ENCODE data around the gene PAQR3. TPM values are rescaled to one million over a fixed set of nuclear protein-coding genes. Genes with fewer than 3 reads are reported as not detected.

The PAQR3 gene
- total RNA-seq, 1 experiment from 2014 or later: 75.6 TPM

Other genes starting within 250 kb of the PAQR3 start
- 42.6 and 56.1 TPM in 2 replicates for gene BMP2K, start 163.1 kb downstream of the PAQR3 start, total RNA-seq (2014; rRNA removed; shearing (Covaris generic))

All from SJCRH30 (cell line).